HG03378 (cell line): ENCODE data around the gene PXYLP1.

Experiments
- ATAC-seq: cut with Tn5 transposase; IDR thresholded peaks from one replicate; pipeline ENCODE4 v1.9.1; 2021; ENCODE audit warnings: mild to moderate bottlenecking, moderate library complexity; ENCODE audit not compliant: unreplicated experiment

PXYLP1 gene

DNA sequence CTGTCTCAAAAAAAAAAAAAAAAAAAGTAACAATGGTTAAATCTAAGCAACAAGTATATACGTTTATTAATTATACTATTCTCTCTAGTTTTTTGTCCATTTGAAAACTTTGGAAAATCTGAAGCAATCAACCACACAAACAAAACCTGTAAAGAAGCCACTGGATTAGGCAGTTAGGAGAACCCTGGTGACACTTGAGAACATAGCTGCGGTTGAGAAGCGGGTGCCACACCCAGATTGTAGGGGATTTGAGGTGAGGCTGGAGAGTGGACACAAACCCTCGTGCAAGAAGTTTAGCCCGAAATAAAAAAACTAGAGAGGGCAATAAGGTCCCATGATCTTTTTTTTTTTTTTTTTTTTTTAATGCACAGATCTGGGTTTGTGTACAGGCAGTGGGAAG lies 110.8 kb downstream of the PXYLP1 start:
- ATAC-seq = no peak

DNA sequence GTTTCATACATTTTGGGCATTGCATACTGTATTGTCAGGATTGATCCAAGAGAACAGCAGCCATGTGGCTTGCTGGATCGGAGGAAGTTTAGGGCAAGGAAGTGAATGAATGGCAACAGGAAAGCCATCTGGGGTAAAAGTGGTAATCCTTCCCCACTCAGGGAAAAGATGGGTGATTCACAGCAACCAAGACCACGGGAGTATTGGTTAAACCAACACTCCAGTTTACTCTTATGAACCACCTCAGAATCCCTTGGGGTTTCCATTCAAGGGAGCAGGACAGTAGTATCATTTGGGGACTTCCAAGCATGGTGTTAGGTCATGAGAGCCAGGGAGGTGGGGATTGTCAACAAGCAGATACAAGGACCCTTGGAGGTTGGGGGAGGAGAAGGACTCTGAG lies 111.5 kb downstream of the PXYLP1 start:
- no peak for ATAC-seq

DNA sequence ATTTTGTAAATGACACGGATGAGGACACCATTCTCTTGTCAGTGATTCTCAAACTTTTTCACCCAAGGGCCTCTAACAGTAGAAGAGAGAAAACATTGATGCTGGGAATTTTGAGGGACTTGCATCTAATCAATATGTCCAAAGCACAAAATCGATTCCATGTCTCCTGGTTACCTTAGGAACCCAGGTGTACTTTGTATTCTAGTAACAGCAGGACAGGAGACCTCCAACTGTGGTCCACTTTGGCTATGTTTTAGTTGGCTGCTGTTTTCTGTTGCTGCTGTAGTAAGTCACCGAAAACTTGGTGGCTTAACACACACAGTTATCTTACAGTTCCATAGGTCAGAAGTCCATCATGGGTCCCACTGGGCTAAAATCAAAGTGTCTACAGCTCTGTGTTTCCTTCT lies 112.2 kb downstream of the PXYLP1 start:
- ATAC-seq = no peak
